OCI-M2 (cell line): ENCODE results near the gene EIF6.
A peak's percentile ranks its signal among the peaks of the same experiment; 100 is the strongest.

Experiments used
- DNase-seq: peaks from one replicate; lab custom pipeline; 2025; ENCODE audit not compliant: unreplicated experiment; lab: John Stamatoyannopoulos, UW

EIF6 gene

DNA sequence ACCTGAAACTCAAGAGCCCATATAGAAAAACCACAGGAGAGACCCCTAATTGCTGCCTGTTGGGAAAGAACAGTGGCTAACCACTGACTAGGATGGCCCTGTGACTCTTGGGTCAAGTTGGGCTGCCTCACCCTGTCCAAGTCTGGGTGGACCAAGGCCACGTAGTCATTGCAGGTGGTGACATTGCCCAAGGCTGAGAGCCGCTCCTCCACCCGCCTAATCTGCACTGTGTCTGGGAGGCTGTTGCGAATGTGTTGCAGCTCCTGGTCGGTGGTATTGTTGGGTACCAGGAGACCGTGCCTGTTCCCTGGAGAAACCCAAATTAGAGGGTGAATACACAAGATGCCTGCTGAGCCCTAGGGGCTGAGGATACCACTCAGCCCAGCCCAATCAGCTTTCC, 4.0 kb downstream of the EIF6 start:
- no peak for DNase-seq

DNA sequence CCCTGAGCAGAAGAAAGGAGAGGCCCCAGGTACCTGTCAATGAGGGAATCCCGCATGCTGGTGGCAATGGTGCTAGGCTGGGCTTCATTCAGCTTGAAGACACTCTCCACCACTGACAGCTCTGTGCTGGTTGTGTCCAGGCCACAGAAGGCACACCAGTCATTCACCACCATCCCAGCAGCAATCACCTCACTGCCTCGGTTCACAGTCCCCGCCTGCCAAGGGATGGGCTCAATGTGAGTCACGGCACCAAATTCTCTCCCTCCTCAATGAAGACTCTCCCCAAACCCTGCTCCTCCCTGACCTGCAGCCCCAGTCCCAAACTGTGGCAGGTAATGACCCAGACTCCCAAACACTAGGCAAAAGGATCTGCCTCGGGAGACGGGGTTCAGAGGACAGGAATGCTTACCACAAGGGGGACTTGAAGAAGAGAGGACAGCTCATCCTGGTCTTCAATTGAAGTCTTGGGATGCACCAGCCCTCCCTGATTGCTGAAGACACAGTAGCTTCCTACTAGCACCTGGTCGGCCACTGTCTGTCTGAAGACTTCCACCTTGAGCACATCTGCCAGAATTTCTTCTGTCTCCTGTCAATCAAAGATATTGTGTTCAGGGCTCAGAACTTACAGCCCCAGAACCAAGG, 4.9 kb downstream of the EIF6 start:
- no peak for DNase-seq

DNA sequence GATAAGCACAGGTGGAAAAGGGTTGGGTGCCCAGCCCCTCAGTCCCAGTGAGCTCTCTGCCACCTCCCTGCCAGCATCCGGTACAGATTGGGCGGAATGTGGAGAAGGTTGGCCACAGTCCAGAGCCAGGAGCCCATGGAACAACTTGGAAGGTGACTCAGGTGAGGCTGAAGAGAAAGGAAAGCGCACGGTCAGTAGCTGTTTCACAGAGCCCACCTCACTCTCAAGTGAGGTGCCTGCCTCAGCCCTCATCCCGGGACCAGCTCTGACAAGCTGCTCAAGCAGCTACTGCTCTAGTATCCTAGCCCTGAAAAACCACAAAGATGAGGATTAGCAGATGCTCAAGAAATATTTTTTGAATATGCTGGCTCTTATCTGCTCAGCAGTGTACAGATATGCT, 5.5 kb downstream of the EIF6 start:
- no peak for DNase-seq

GRCh38 chr20:35277531-35278395, 6.8 kb downstream of the EIF6 start, which contains the start of gene MMP24OS:
MMP24OS (minus strand) TSS chr20:35278122; CDS start chr20:35277929, 193 bp downstream.
- DNase-seq, result no peak

- no peak for DNase-seq
These were observed 7.4 kb downstream of the EIF6 start for GRCh38 chr20:35277127-35277526.

DNA sequence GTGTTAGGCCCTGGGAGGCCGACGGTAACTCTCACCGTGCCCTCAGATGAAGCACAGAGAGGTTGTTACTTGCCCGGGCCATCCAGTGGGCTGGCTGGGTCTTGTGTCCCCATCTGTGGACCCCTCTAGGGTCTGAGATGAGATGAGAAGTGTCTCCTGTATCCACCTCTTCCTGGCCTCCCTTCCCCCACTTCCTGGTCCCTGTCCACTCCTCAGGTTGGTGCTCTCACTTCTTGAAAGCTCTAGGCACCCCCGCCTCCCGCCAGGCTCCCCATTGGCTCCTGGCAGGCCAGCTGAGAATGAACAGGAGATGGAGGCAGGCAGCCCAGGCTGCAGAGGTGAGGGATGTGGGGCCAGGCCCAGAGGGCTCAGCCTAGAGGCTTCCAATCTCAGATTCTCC, 8.2 kb downstream of the EIF6 start:
- no peak for DNase-seq

DNA sequence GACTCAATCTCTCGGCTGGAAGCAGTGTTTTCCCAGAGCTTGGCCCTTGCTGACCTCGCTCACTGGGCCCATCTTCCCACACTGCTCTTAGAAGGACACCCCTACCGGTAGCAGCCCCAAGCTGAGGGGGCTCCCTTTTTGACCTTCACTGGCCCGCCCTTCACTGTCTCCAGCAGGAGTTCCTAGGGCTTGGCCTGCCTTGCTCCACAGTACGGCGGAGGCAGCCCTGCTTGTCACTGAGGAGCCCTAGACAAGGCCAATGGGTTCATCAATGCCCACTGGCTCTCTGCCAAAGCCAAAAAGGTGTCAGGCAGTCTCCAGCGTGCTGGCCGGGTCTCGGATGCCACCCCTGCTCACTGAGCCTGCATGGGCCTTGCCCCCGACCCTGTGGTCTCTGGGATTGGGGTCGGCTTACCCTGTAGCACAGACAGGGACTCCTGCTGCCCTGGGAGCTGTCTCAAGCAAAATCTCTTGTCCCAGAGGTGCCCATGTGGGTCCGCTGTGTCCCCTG, 8.8 kb downstream of the EIF6 start:
- no peak for DNase-seq

- no peak for DNase-seq
These were observed 10.1 kb downstream of the EIF6 start for GRCh38 chr20:35274172-35275092.

- DNase-seq, result no peak
These were observed 11.0 kb downstream of the EIF6 start for GRCh38 chr20:35273449-35274171.

DNA sequence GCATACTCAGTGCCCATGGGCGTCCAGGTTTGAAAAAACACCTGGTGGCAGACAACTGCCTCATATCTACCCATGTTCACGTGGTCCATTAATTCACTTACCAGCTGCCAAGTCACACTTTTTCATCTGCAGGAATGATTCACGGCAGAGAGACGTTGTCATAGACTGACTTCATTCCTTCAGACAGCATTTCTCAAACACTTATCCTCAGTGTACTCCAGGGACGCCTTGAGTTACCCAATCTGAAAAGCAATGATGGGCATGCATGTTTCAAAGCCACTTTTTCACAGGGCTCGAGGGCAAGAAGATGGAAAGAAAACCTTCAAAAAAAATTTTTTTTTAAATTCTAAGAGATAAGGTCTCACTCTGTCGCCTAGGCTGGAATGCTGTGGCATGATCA, 12.7 kb downstream of the EIF6 start:
- no peak for DNase-seq

- DNase-seq, result no peak
These were observed 13.3 kb downstream of the EIF6 start for GRCh38 chr20:35271073-35271882.

- no peak for DNase-seq
These were observed 14.3 kb downstream of the EIF6 start for GRCh38 chr20:35270021-35270902.

DNA sequence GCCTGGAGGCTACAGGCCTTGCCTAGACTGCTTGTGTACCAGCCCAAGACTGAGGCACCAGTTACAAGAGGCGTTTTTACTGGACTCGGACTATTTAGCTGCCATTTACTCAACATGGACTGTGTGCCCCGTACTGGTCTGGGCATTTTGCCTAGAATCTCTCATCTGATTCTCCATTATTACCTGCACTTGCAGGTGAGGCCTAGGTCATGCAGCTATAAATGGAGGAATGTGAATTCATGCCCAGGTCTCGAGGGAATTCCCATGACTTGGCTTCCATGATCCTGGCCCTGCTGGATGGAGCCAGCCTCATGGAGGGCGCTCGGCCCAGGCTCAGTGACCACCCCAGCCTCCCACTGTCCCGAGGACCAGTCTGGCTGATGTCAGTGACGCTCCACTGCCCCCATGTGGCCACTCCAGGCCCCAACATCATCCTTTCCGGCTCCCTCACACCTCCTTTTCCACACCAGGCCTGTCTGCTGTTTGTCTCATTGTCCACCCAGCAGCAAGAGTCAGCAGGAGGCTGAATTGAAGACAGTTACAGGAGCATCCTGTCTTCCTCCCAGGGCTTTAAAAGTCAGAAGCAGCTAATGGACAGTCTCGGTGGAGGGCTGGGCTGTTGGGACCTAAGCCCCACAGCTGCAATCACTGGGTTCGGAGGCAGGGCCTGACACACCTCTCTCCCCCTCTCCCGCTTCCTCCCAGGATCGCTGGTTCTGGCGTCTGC, 15.4 kb downstream of the EIF6 start:
- peak; percentile 57 for DNase-seq

GRCh38 chr20:35267092-35267491, 17.5 kb downstream of the EIF6 start:
- no peak for DNase-seq

DNA sequence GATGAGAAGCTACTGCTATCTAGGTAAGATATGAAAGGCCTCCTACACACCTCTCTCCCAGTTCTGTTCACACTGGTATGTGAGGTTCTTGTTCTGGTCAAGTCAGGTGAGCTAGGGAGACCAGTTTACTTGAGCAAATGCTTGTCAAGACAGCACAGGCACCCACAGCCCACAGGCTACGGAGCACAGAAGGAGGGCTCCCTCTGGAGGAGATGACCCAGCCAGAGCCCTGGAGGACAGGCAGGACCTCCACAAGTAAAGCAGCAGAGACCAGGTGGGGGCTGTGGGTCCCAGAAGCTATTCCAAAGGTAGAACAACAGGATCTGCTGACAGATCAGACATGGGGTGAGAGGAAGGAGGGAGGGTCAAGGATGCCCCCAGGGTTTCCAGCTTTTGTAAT, 19.8 kb downstream of the EIF6 start:
- DNase-seq, result no peak

DNA sequence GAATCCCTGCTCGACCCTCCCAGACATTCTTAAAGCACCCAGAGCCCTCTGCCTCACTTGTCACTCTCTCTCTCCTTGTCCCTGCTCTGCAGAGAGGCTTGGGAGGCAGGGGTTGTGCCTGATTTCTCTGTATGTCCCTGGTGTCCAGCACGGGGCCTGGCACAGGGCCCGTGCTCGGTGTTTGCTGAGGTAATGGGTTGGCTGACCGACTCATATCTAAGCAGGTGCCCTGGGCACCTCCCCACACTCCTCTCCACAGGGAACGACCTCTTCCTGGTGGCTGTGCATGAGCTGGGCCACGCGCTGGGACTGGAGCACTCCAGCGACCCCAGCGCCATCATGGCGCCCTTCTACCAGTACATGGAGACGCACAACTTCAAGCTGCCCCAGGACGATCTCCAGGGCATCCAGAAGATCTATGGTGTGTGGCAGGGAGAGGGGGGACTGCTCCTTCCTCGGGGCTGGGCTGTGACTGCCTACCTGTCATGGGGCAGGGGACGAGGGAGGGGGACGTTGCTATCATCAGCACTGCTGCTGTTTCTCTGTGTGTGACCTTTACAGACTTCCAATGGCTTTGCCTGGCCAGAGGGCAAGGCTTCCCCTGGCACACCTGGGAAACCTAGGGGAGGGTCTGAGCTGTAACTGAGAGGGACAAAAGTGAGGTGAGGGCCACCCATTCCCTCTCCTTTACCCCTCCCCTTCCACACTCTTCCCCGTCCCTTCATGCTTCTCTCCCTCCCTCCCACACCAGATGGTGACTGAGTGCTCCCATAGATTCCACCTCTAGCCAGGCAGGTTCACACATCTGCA, 20.8 kb downstream of the EIF6 start:
- DNase-seq, result no peak
